Measurements from ENCODE around the gene EEFSEC. TPM values are rescaled to one million over a fixed set of nuclear protein-coding genes. Genes with fewer than 3 reads are reported as not detected.

EEFSEC gene
- total RNA-seq, 1 experiment from 2014 or later, result 9.5 TPM

GRCh38 chr3:128257632-128258031 lies 104.4 kb downstream of the EEFSEC start:
- Histone ChIP-seq H3K4me2 (ENCODE audit: insufficient read depth, insufficient read length, low read length) (no peak overlapping the region), H3K14ac (ENCODE audit: insufficient read depth, low read length) (no peak overlapping the region), H3K27ac (ENCODE audit: insufficient read length, low read depth, low read length) (no peak overlapping the region), H3K18ac (ENCODE audit: insufficient read length, low read depth, low read length) (no peak overlapping the region), H2AK5ac (ENCODE audit: insufficient read length, low read length) (no peak overlapping the region), H2AFZ (ENCODE audit: low read length) (no peak overlapping the region), H3K79me2 (ENCODE audit: insufficient read depth, low read length) (no peaks in the 10 kb centered on the region), H2BK12ac (ENCODE audit: insufficient read length, low read depth, low read length) (no peak overlapping the region), H3K27me3 (ENCODE audit: insufficient read depth, low read length) (no peaks in the 10 kb centered on the region), H3K23me2 (ENCODE audit: insufficient read length, low read depth, low read length, poor library complexity, severe bottlenecking) (no peaks in the 10 kb centered on the region), H2BK5ac (ENCODE audit: insufficient read length, low read length) (no peak overlapping the region), H3K4ac (ENCODE audit: low read depth, low read length) (no peak overlapping the region), H3K9ac (ENCODE audit: extremely low read depth, insufficient read length, low read length) (no peak overlapping the region), H4K8ac (replicated peaks; ENCODE audit: insufficient read length, low read depth, low read length) (no peak overlapping the region), H3K9me3 (ENCODE audit: control insufficient read depth, low read depth, low read length) (no peaks in the 10 kb centered on the region), H2BK120ac (ENCODE audit: low read depth, low read length, poor library complexity, severe bottlenecking) (no peak overlapping the region), H4K20me1 (ENCODE audit: control insufficient read depth, insufficient read depth, insufficient read length) (no peaks in the 10 kb centered on the region), H3K23ac (ENCODE audit: insufficient read length, low read depth, low read length) (no peak overlapping the region), H3K4me1 (ENCODE audit: insufficient read depth, low read length) (no peaks in the 10 kb centered on the region), H3K56ac (ENCODE audit: insufficient read length, low read depth, low read length) (no peak overlapping the region), H2BK20ac (ENCODE audit: low read depth, low read length, poor library complexity, severe bottlenecking) (no peak overlapping the region), H4K91ac (ENCODE audit: insufficient read length, low read depth, low read length) (no peak overlapping the region), H3T11ph (ENCODE audit: low read length) (no peak overlapping the region), H2BK15ac (ENCODE audit: low read depth, low read length) (no peak overlapping the region), H4K5ac (ENCODE audit: insufficient read length, low read depth, low read length) (no peak overlapping the region), H3K79me1 (ENCODE audit: insufficient read depth, low read depth, low read length, poor library complexity, severe bottlenecking) (no peaks in the 10 kb centered on the region)
- Mint-ChIP-seq H3K36me3 (ENCODE audit: insufficient read depth in 1 of 3, low read depth in 3 of 3) (peaks cover 10 to 16% (median 16%) of the 10 kb centered on the region in 3 experiments; a peak in 6 of 7 replicates), H3K4me1 (peaks cover 3 to 5% of the 10 kb centered on the region in 2 experiments; a peak in 3 of 4 replicates), H3K27me3 (ENCODE audit: low read depth) (no peaks in the 10 kb centered on the region; the same call in 1 of the 2 replicates), H3K4me3 (no peak overlapping the region), H3K9me3 (peaks cover 12 to 18% of the 10 kb centered on the region in 2 experiments), H3K27ac (no peak overlapping the region; a peak in 1 of 7 replicates)
- DNase-seq, result no peak
- no CpG with 5 or more reads among the region's 6 CpGs for WGBS (ENCODE audit: extremely low coverage, insufficient read length, low lambda C conversion rate)
- no peak for TF ChIP-seq CTCF (conservative IDR thresholded peaks at IDR 0.05)
